ENCODE results near the gene TXNDC9.
"Not testable (repeated sequence)": the region's sequence is repeated elsewhere in the genome, so short reads cannot be mapped to it uniquely, and the experiment has no call there.

DNA sequence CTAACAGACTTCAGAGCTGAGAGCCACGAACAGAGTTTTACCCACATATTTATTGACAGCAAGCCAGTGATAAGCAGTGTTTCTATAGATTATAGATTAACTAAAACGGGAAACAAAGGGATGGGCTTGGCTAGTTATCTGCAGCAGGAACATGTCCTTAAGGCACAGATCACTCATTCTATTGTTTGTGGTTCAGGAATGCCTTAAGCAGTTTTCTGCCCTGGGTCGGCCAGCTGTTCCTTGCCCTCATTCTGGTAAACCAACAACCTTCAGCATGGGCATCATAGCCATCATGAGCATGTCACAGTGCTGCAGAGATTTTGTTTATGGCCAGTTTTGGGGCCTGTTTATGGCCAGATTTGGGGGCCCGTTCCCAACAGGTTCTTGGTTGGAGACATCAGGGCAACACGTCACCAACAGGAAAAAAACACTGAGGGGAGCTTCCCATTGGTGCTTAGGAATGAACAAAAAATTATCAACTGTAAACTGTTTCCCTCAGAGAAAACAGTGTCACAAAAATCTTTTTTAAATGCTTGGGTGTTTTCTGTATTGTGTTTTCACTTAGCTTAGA is 57.9 kb downstream of the TXNDC9 start:
- TF ChIP-seq, protein P1, sequence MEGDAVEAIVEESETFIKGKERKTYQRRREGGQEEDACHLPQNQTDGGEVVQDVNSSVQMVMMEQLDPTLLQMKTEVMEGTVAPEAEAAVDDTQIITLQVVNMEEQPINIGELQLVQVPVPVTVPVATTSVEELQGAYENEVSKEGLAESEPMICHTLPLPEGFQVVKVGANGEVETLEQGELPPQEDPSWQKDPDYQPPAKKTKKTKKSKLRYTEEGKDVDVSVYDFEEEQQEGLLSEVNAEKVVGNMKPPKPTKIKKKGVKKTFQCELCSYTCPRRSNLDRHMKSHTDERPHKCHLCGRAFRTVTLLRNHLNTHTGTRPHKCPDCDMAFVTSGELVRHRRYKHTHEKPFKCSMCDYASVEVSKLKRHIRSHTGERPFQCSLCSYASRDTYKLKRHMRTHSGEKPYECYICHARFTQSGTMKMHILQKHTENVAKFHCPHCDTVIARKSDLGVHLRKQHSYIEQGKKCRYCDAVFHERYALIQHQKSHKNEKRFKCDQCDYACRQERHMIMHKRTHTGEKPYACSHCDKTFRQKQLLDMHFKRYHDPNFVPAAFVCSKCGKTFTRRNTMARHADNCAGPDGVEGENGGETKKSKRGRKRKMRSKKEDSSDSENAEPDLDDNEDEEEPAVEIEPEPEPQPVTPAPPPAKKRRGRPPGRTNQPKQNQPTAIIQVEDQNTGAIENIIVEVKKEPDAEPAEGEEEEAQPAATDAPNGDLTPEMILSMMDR (IDR thresholded peaks at IDR 0.05; ENCODE audit: low read depth, low read length, missing input control) = not testable (repeated sequence)
- TF ChIP-seq FOXA1 (IDR thresholded peaks at IDR 0.05); TAF1 (conservative IDR thresholded peaks at IDR 0.05); YY1 (IDR thresholded peaks at IDR 0.05); RAD21 (IDR thresholded peaks at IDR 0.05); SP1 (IDR thresholded peaks at IDR 0.05); JUND (IDR thresholded peaks at IDR 0.05); RXRA (IDR thresholded peaks at IDR 0.05): not testable (repeated sequence)
- TF ChIP-seq, protein P2, sequence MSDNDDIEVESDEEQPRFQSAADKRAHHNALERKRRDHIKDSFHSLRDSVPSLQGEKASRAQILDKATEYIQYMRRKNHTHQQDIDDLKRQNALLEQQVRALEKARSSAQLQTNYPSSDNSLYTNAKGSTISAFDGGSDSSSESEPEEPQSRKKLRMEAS (IDR thresholded peaks at IDR 0.05) = not testable (repeated sequence)
- TF ChIP-seq, protein P3, sequence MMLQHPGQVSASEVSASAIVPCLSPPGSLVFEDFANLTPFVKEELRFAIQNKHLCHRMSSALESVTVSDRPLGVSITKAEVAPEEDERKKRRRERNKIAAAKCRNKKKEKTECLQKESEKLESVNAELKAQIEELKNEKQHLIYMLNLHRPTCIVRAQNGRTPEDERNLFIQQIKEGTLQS (IDR thresholded peaks at IDR 0.05) = not testable (repeated sequence)
- TF ChIP-seq, protein P4, sequence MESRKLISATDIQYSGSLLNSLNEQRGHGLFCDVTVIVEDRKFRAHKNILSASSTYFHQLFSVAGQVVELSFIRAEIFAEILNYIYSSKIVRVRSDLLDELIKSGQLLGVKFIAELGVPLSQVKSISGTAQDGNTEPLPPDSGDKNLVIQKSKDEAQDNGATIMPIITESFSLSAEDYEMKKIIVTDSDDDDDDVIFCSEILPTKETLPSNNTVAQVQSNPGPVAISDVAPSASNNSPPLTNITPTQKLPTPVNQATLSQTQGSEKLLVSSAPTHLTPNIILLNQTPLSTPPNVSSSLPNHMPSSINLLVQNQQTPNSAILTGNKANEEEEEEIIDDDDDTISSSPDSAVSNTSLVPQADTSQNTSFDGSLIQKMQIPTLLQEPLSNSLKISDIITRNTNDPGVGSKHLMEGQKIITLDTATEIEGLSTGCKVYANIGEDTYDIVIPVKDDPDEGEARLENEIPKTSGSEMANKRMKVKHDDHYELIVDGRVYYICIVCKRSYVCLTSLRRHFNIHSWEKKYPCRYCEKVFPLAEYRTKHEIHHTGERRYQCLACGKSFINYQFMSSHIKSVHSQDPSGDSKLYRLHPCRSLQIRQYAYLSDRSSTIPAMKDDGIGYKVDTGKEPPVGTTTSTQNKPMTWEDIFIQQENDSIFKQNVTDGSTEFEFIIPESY (IDR thresholded peaks at IDR 0.05) = not testable (repeated sequence)

Measured in liver (tissue), 3 donors.